WTC11 (cell line): ENCODE measurements around the gene OSBPL6. TPM values are rescaled to one million over a fixed set of nuclear protein-coding genes. Genes with fewer than 3 reads are reported as not detected.

Experiments
- ATAC-seq: fragments of 200-7000 bp; cut with Tn5 transposase; 2 replicates; pipeline ENCODE4 v1.10.0; 2021; ENCODE audit warnings: mild to moderate bottlenecking, moderate library complexity
- CTCF ChIA-PET: fragments of 300-600 bp; sonication (Branson Sonifier 250); formaldehyde crosslinking; loops from one replicate; lab custom pipeline; 2021; ENCODE audit warnings: antibody characterized with exemption; lab: Charles Lee
- POLR2A ChIA-PET: fragments of 350-600 bp; sonication (Branson Sonifier 250); formaldehyde crosslinking; loops from one replicate; lab custom pipeline; 2021; ENCODE audit warnings: antibody characterized with exemption; lab: Charles Lee
- DNase-seq: peaks from one replicate; pipeline ENCODE4 v3.0.0; 2021; ENCODE audit warnings: low spot score
- H3K27ac Mint-ChIP-seq: 2 replicates; pipeline ENCODE4 v1.8.0; 2021; ENCODE audit warnings: mixed read lengths
- H3K27me3 Mint-ChIP-seq: 2 replicates; pipeline ENCODE4 v1.8.0; 2021; ENCODE audit warnings: low read depth, mild to moderate bottlenecking, moderate library complexity, mixed read lengths
- H3K36me3 Mint-ChIP-seq: 2 replicates; pipeline ENCODE4 v1.8.0; 2021; ENCODE audit warnings: mixed read lengths
- H3K4me1 Mint-ChIP-seq: 2 replicates; pipeline ENCODE4 v1.8.0; 2022; ENCODE audit warnings: mixed read lengths
- H3K4me3 Mint-ChIP-seq: 2 replicates; pipeline ENCODE4 v1.8.0; 2021; ENCODE audit warnings: mild to moderate bottlenecking, moderate library complexity, mixed read lengths
- H3K9me3 Mint-ChIP-seq: 2 replicates; pipeline ENCODE4 v1.8.0; 2021; ENCODE audit warnings: mixed read lengths
- E2F1 ChIP-seq: sonication (generic); formaldehyde crosslinking; IDR thresholded peaks from 2 replicates; pipeline ENCODE4 v1.8.0; 2022; ENCODE audit warnings: mild to moderate bottlenecking, missing genetic modification reagents
- FOXK1 ChIP-seq: sonication (generic); formaldehyde crosslinking; IDR thresholded peaks from 2 replicates; pipeline ENCODE4 v1.8.0; 2022; ENCODE audit warnings: mild to moderate bottlenecking, moderate library complexity, missing genetic modification reagents
- GABPB1 ChIP-seq: sonication (generic); formaldehyde crosslinking; IDR thresholded peaks from 2 replicates; pipeline ENCODE4 v1.8.1; 2023; ENCODE audit warnings: mild to moderate bottlenecking, missing genetic modification reagents
- JUN ChIP-seq: sonication (generic); formaldehyde crosslinking; IDR thresholded peaks from 2 replicates; pipeline ENCODE4 v1.8.0; 2023; ENCODE audit warnings: mild to moderate bottlenecking, missing genetic modification reagents
- RELA ChIP-seq: sonication (generic); formaldehyde crosslinking; IDR thresholded peaks from 2 replicates; pipeline ENCODE4 v1.8.1; 2022; ENCODE audit warnings: missing genetic modification reagents, mild to moderate bottlenecking, borderline replicate concordance
- SMAD3 ChIP-seq: sonication (generic); formaldehyde crosslinking; IDR thresholded peaks from 2 replicates; pipeline ENCODE4 v1.8.0; 2022; ENCODE audit warnings: missing genetic modification reagents, mild to moderate bottlenecking, borderline replicate concordance
- ZBTB43 ChIP-seq: sonication (generic); formaldehyde crosslinking; IDR thresholded peaks from 2 replicates; pipeline ENCODE4 v1.8.1; 2023; ENCODE audit warnings: mild to moderate bottlenecking, missing genetic modification reagents
- ZMAT4 ChIP-seq: fragments of 250-450 bp; sonication (Bioruptor Pico); IDR thresholded peaks from 2 replicates; pipeline ENCODE4 v1.9.0; 2021; ENCODE audit warnings: mild to moderate bottlenecking
- ZNF232 ChIP-seq: sonication (generic); formaldehyde crosslinking; IDR thresholded peaks from 2 replicates; pipeline ENCODE4 v1.8.0; 2022; ENCODE audit warnings: mild to moderate bottlenecking, missing genetic modification reagents
- ZNF281 ChIP-seq: sonication (generic); formaldehyde crosslinking; IDR thresholded peaks from 2 replicates; pipeline ENCODE4 v1.8.0; 2023; ENCODE audit warnings: mild to moderate bottlenecking, missing genetic modification reagents
- total RNA-seq: library from RNA; stranded (reverse); gene quantifications from 3 replicates; pipeline ENCODE4 v1.2.3, GENCODE V29; 2021
- TF ChIP-seq, protein P1 (sequence below): sonication (generic); formaldehyde crosslinking; IDR thresholded peaks from 2 replicates; pipeline ENCODE4 v1.8.1; 2022; ENCODE audit warnings: low read depth, mild to moderate bottlenecking, moderate library complexity, missing genetic modification reagents, borderline replicate concordance

The OSBPL6 gene
- total RNA-seq, 1 experiment from 2014 or later: 9.2 TPM

DNA sequence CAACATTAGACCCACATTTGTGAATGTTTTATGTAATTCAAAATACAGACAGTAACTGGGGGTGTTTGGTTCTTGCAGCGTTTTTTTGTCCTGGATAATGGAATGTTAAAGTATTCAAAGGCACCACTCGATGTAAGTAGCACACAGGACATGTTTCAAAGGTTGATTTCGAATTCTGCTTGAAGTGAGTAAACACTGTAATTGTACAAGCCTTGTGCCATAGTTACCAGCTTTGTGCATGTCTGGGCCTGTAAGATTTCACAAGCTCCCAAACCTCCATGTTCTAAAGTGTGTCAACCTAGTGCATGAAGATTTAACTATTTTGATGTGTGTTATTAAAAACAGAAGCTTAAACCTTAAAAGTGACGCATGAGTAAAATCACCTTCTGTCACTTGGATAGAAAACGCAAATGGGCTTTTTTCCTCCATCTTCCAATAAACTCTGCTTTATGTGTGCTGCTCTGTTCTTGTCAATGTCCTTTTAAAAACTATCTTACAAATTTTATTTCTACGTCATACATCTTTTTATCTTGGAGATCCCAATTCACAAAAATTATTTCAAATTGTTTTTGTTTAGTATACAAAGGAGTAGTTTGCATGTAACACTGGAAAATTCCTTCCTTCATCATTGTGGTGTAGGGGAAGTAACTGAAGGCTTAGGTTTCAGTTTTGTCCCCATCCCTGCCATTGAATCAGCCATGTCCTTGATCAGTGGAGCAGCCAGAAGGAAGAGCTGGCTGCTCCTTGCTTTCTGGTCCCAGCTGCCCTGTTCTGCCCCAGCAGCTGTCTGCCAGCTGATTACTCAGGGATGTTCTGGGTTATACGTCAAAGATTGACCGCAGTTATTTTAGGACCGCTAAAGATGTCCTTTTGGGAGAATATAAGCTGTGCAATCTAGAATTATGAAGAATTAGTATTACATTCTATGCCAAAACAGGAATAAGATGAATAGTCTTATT, 137.4 kb downstream of the OSBPL6 start:
- Mint-ChIP-seq H3K27ac (no peak overlapping the region), H3K27me3 (no peaks in the 10 kb centered on the region), H3K9me3 (no peaks in the 10 kb centered on the region), H3K4me3 (no peak overlapping the region), H3K4me1 (no peaks in the 10 kb centered on the region), H3K36me3 (no peaks in the 10 kb centered on the region)
- ATAC-seq (no peak), DNase-seq (no peak)
- ChIA-PET CTCF (no interaction called here), POLR2A (no interaction called here)
- TF ChIP-seq FOXK1: no peak
- TF ChIP-seq GABPB1 (CRISPR knock-in tag): no peak
- TF ChIP-seq ZBTB43 (CRISPR knock-in tag): no peak

DNA sequence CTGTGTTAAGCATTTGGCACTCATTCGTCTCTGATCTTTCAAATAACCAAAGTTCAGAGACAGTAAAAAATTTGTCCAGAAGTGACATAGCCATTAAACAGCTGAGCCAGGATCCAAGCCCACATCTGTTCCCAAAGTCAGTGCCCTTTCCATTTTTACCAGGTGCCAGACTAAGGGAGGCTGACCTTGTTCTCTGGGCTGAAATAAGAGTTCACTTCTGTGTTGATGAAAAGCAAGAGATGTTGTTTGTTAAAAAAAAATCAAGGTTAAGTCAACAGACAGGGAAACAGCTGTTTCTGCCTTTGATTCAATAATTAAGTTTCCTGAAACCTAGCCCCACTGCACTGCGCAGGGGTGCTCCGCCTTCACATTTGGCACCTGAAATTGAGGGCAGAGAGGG, 139.5 kb downstream of the OSBPL6 start:
- POLR2A ChIA-PET: no interaction called here
- no peak overlapping the region for H3K4me3 Mint-ChIP-seq

More for the DNA sequence above, 139.5 kb downstream of the OSBPL6 start:
- Mint-ChIP-seq H3K36me3 (no peaks in the 10 kb centered on the region), H3K27ac (no peak overlapping the region), H3K27me3 (no peaks in the 10 kb centered on the region), H3K4me1 (no peaks in the 10 kb centered on the region)
- CTCF ChIA-PET: no interaction called here
- DNase-seq: no peak
- TF ChIP-seq SMAD3 (no peak), JUN (CRISPR knock-in tag) (no peak), ZNF281 (CRISPR knock-in tag) (no peak), E2F1 (no peak), ZNF232 (CRISPR knock-in tag) (no peak), ZMAT4 (no peak), RELA (no peak), ZBTB43 (CRISPR knock-in tag) (no peak)
- TF ChIP-seq, protein P1, sequence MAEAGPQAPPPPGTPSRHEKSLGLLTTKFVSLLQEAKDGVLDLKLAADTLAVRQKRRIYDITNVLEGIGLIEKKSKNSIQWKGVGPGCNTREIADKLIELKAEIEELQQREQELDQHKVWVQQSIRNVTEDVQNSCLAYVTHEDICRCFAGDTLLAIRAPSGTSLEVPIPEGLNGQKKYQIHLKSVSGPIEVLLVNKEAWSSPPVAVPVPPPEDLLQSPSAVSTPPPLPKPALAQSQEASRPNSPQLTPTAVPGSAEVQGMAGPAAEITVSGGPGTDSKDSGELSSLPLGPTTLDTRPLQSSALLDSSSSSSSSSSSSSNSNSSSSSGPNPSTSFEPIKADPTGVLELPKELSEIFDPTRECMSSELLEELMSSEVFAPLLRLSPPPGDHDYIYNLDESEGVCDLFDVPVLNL: no peak
- TF ChIP-seq, all 79 proteins: peak for 0
- H3K9me3 Mint-ChIP-seq: no peaks in the 10 kb centered on the region
- no peak for ATAC-seq
